HL-60 (cell line): ENCODE data around the gene CRIM1.

ENCODE experiments used
- DNase-seq, 2 experiments: peaks; one replicate each; pipeline ENCODE4 v3.0.0-alpha.2; 2010 to 2020; ENCODE audit warnings: low read depth in 1 of 2, low spot score in 1 of 2
- H3K27ac ChIP-seq: fragments of 250-450 bp; sonication (Bioruptor Pico); replicated peaks from 2 replicates; pipeline ENCODE4 v1.5.1; 2020; ENCODE audit warnings: mild to moderate bottlenecking, moderate library complexity
- H3K27me3 ChIP-seq: fragments of 250-450 bp; sonication (Bioruptor Pico); 2 replicates; pipeline ENCODE4 v1.5.1; 2021; ENCODE audit warnings: mild to moderate bottlenecking, moderate library complexity; ENCODE audit not compliant: insufficient read depth, poor library complexity, severe bottlenecking
- H3K4me3 ChIP-seq: replicated peaks from 2 replicates; pipeline ENCODE4 v1.5.1; 2011; ENCODE audit warnings: mild to moderate bottlenecking, control low read depth, low read length; ENCODE audit not compliant: insufficient read depth
- CTCF ChIP-seq: IDR thresholded peaks from one replicate; pipeline ENCODE4 v1.5.1; 2011; ENCODE audit warnings: low read length, control low read depth, inconsistent platforms; ENCODE audit not compliant: insufficient read depth
- GABPA ChIP-seq: IDR thresholded peaks from 2 replicates; pipeline ENCODE4 v1.6.1; 2012; ENCODE audit warnings: low read depth
- POLR2AphosphoS5 ChIP-seq: IDR thresholded peaks from 2 replicates; pipeline ENCODE4 v1.6.1; 2012; ENCODE audit warnings: low read depth
- REST ChIP-seq: IDR thresholded peaks from 2 replicates; pipeline ENCODE4 v1.6.1; 2012; ENCODE audit warnings: low read depth; ENCODE audit not compliant: insufficient replicate concordance
- SPI1 ChIP-seq: IDR thresholded peaks from 2 replicates; pipeline ENCODE4 v1.6.1; 2012; ENCODE audit warnings: low read depth, mild to moderate bottlenecking, borderline replicate concordance

The CRIM1 gene

GRCh38 chr2:36388472-36388871, 32.9 kb downstream of the CRIM1 start:
- Histone ChIP-seq H3K27ac (no peak overlapping the region), H3K4me3 (no peak overlapping the region), H3K27me3 (no peaks in the 10 kb centered on the region)
- no peak for DNase-seq
- no peak for TF ChIP-seq GABPA
- TF ChIP-seq SPI1, result no peak
- TF ChIP-seq POLR2AphosphoS5, result no peak
- no peak for TF ChIP-seq CTCF
- TF ChIP-seq REST, result no peak

GRCh38 chr2:36389091-36389564, 33.5 kb downstream of the CRIM1 start:
- no peak overlapping the region for H3K27ac ChIP-seq
- H3K27me3 ChIP-seq, result no peaks in the 10 kb centered on the region
- DNase-seq, result no peak
- TF ChIP-seq SPI1 (no peak), REST (no peak), POLR2AphosphoS5 (no peak), CTCF (no peak), GABPA (no peak)
- H3K4me3 ChIP-seq, result no peak overlapping the region

GRCh38 chr2:36389577-36389976, 34.0 kb downstream of the CRIM1 start:
- Histone ChIP-seq H3K27ac (no peak overlapping the region), H3K27me3 (no peaks in the 10 kb centered on the region), H3K4me3 (no peak overlapping the region)
- DNase-seq, result no peak
- no peak for TF ChIP-seq GABPA
- TF ChIP-seq SPI1, result no peak
- TF ChIP-seq CTCF, result no peak

- Histone ChIP-seq H3K27ac (no peak overlapping the region), H3K4me3 (no peak overlapping the region), H3K27me3 (no peaks in the 10 kb centered on the region)
- DNase-seq, result no peak
- no peak for TF ChIP-seq CTCF
These were observed 37.1 kb downstream of the CRIM1 start for GRCh38 chr2:36392571-36393255.
